B cell (primary cell): ENCODE measurements around the gene EIF4E2. TPM values are rescaled to one million over a fixed set of nuclear protein-coding genes. Genes with fewer than 3 reads are reported as not detected.

ENCODE experiments used
- ATAC-seq: fragments of 200-7000 bp; cut with Tn5 transposase; one replicate; pipeline ENCODE4 v1.10.0; 2021; ENCODE audit warnings: low read depth, mild to moderate bottlenecking, moderate number of reproducible peaks, moderate library complexity
- CTCF ChIA-PET: fragments of 350-600 bp; sonication (Branson Sonifier 250); formaldehyde crosslinking; loops from one replicate; lab custom pipeline; 2021; ENCODE audit warnings: antibody characterized with exemption, inconsistent platforms; lab: Charles Lee
- POLR2A ChIA-PET: fragments of 350-600 bp; sonication (Branson Sonifier 250); formaldehyde crosslinking; loops from one replicate; lab custom pipeline; 2021; ENCODE audit warnings: antibody characterized with exemption; lab: Charles Lee
- DNase-seq: peaks from one replicate; pipeline ENCODE4 v3.0.0; 2013
- H2AFZ ChIP-seq: 2 replicates; pipeline ENCODE4 v1.6.1; 2012; ENCODE audit warnings: mild to moderate bottlenecking, low read depth, low read length; ENCODE audit not compliant: insufficient read depth, poor library complexity, severe bottlenecking
- H3K27ac ChIP-seq, 2 donors: 1 replicate in 1 of 2; 2 replicates in 1 of 2; pipeline ENCODE4 v1.5.1; 2012 to 2013; ENCODE audit warnings: low read length in 2 of 2, mild to moderate bottlenecking in 2 of 2, moderate library complexity in 1 of 2
- H3K27me3 ChIP-seq, 4 experiments: fragments of 200-600 bp in 1 of 4; sonication (generic) in 1 of 4; replicated peaks in 1 of 4; 1 replicate in 2 of 4; 2 replicates in 2 of 4; pipeline versions ENCODE4 v1.6.1 to v1.7.0; 2013 to 2016; ENCODE audit warnings: low read length in 3 of 4, mild to moderate bottlenecking in 2 of 4, mixed read lengths in 1 of 4, moderate library complexity in 1 of 4; ENCODE audit not compliant: insufficient read depth in 4 of 4, control insufficient read depth in 3 of 4; ENCODE audit errors: control extremely low read depth in 1 of 4
- H3K36me3 ChIP-seq, 2 experiments: replicated peaks in 1 of 2; 1 replicate in 1 of 2; 2 replicates in 1 of 2; pipeline versions ENCODE4 v1.6.1 to v1.7.1; 2013; ENCODE audit warnings: low read length in 1 of 2; ENCODE audit not compliant: insufficient read depth in 2 of 2, control insufficient read depth in 1 of 2; ENCODE audit errors: control extremely low read depth in 1 of 2, extremely low read depth in 1 of 2
- H3K4me1 ChIP-seq, 2 donors: fragments of 200-600 bp in 1 of 2; sonication (generic) in 1 of 2; 1 replicate in 1 of 2; 2 replicates in 1 of 2; pipeline versions ENCODE4 v1.5.1 to v1.6.1; 2013 to 2017; ENCODE audit warnings: low read length in 2 of 2; ENCODE audit not compliant: control insufficient read depth in 2 of 2, insufficient read depth in 2 of 2
- H3K4me2 ChIP-seq: replicated peaks from 2 replicates; pipeline ENCODE3; 2012; ENCODE audit warnings: mild to moderate bottlenecking, low read depth, low read length; ENCODE audit not compliant: poor library complexity, severe bottlenecking
- H3K4me3 ChIP-seq, 5 experiments: fragments of 200-600 bp in 1 of 5; sonication (generic) in 1 of 5; 1 replicate in 3 of 5; 2 replicates in 2 of 5; pipeline versions ENCODE4 v1.5.1 to v1.7.0; 2011 to 2016; ENCODE audit warnings: low read length in 4 of 5, mild to moderate bottlenecking in 4 of 5, low read depth in 2 of 5, control low read depth in 1 of 5, moderate library complexity in 1 of 5; ENCODE audit not compliant: insufficient read depth in 1 of 5; ENCODE audit errors: control extremely low read depth in 1 of 5, extremely low read depth in 1 of 5
- H3K79me2 ChIP-seq: fragments of 200-600 bp; sonication (generic); one replicate; pipeline ENCODE4 v1.6.0; 2016; ENCODE audit warnings: low read length; ENCODE audit not compliant: control insufficient read depth, insufficient read depth
- H3K9ac ChIP-seq: fragments of 200-600 bp; sonication (generic); 2 replicates; pipeline ENCODE4 v1.6.1; 2017; ENCODE audit warnings: mild to moderate bottlenecking, low read length, moderate library complexity
- H3K9me3 ChIP-seq, 3 donors: one replicate each; pipeline versions ENCODE4 v1.6.1 to v1.7.1; 2013; ENCODE audit warnings: low read length in 2 of 3; ENCODE audit not compliant: control insufficient read depth in 2 of 3, insufficient read depth in 1 of 3; ENCODE audit errors: control extremely low read depth in 1 of 3
- H4K20me1 ChIP-seq: 2 replicates; pipeline ENCODE4 v1.6.0; 2012; ENCODE audit warnings: mild to moderate bottlenecking, low read length; ENCODE audit not compliant: insufficient read depth, control insufficient read depth, poor library complexity, severe bottlenecking
- H3K27ac Mint-ChIP-seq: one replicate; pipeline ENCODE4 v1.8.0; 2021; ENCODE audit warnings: mixed read lengths
- H3K27me3 Mint-ChIP-seq: one replicate; pipeline ENCODE4 v1.8.0; 2021; ENCODE audit warnings: mixed read lengths
- H3K4me1 Mint-ChIP-seq: one replicate; pipeline ENCODE4 v1.8.0; 2021; ENCODE audit warnings: mixed read lengths
- H3K4me3 Mint-ChIP-seq: one replicate; pipeline ENCODE4 v1.8.0; 2021; ENCODE audit warnings: mixed read lengths
- H3K9me3 Mint-ChIP-seq: one replicate; pipeline ENCODE4 v1.8.0; 2022; ENCODE audit warnings: mixed read lengths; ENCODE audit not compliant: insufficient read depth
- CTCF ChIP-seq: fragments of 200-600 bp; IDR thresholded peaks from one replicate; pipeline ENCODE4 v1.8.0; 2022; ENCODE audit warnings: antibody characterized with exemption, mild to moderate bottlenecking
- EZH2 ChIP-seq: IDR thresholded peaks from 2 replicates; pipeline ENCODE4 v1.6.1; 2012; ENCODE audit warnings: borderline replicate concordance, low read depth, mild to moderate bottlenecking, moderate library complexity, low read length; ENCODE audit not compliant: insufficient read depth, poor library complexity, severe bottlenecking
- WGBS: methylation state at CpG from one replicate; pipeline ENCODE4 v1.1.5; 2013; ENCODE audit warnings: missing lambda C conversion rate; ENCODE audit not compliant: insufficient coverage; 5-methylcytosine and 5-hydroxymethylcytosine counted together
- intact Hi-C: fragments of 100-400 bp; cut with micrococcal nuclease; formaldehyde crosslinking; loops from one replicate; pipeline ENCODE4 v1.10.0; 2022
- polyA plus RNA-seq: library from polyadenylated mRNA; depleted of rRNA; stranded (reverse); fragments of >200 nt; gene quantifications from 2 replicates; pipeline ENCODE4 v1.2.3, GENCODE V29; 2012
- total RNA-seq, 2 donors: library from RNA; stranded (reverse); fragments of 120-200 nt in 1 of 2; gene quantifications; 1 replicate in 1 of 2; 2 replicates in 1 of 2; pipeline versions ENCODE4 v1.2.3 to v1.2.4, GENCODE V29; 2013 to 2022

EIF4E2 gene
- total and polyA plus RNA-seq, 2 donors (not counting 1 experiment from before 2014, with no cell fraction given), result 17.9 to 67.0 TPM

- H3K27me3 ChIP-seq, result peaks cover 0 to 47% (median 22%) of the 10 kb centered on the region in 4 experiments
- no peak for DNase-seq
- WGBS, result 91% methylated on average over 11 of the region's 14 CpGs
- H3K4me3 ChIP-seq, result no peak overlapping the region
- H4K20me1 ChIP-seq, result no peaks in the 10 kb centered on the region
- H3K9me3 Mint-ChIP-seq, result no peaks in the 10 kb centered on the region
- peaks cover 17% of the 10 kb centered on the region for H3K4me1 Mint-ChIP-seq
- no peak overlapping the region for H3K27ac Mint-ChIP-seq
- H3K27me3 Mint-ChIP-seq, result peaks cover 43% of the 10 kb centered on the region
- H3K9ac ChIP-seq, result no peak overlapping the region
- ATAC-seq, result no peak
- ChIA-PET POLR2A (no interaction called here), CTCF (no interaction called here)
- H3K27ac ChIP-seq, result no peak overlapping the region
- H3K4me2 ChIP-seq, result no peak overlapping the region
- H2AFZ ChIP-seq, result no peak overlapping the region
- H3K79me2 ChIP-seq, result no peaks in the 10 kb centered on the region
- H3K4me1 ChIP-seq, result peaks cover 30 to 32% of the 10 kb centered on the region in 2 donors
- intact Hi-C loops, result no loop called here
- H3K4me3 Mint-ChIP-seq, result no peak overlapping the region
- no peaks in the 10 kb centered on the region for H3K36me3 ChIP-seq
- peaks cover 0 to 16% (median 0%) of the 10 kb centered on the region in 3 donors for H3K9me3 ChIP-seq
- TF ChIP-seq CTCF (no peak), EZH2 (no peak)
These were observed 25.3 kb upstream of the EIF4E2 start for GRCh38 chr2:232525199-232525598.

GRCh38 chr2:232525791-232526371 is 24.6 kb upstream of the EIF4E2 start, which contains the start of gene CHRND:
CHRND (plus strand) TSS chr2:232526160; CDS start chr2:232526216, 56 bp downstream.
- Mint-ChIP-seq H3K27me3 (peaks cover 43% of the 10 kb centered on the region), H3K9me3 (no peaks in the 10 kb centered on the region), H3K27ac (no peak within 1 kb of the TSS), H3K4me3 (no peak within 1 kb of the TSS), H3K4me1 (peaks cover 17% of the 10 kb centered on the region)
- intact Hi-C loops, result no loop called here
- Histone ChIP-seq H3K9ac (no peak within 1 kb of the TSS), H3K27ac (no peak within 1 kb of the TSS), H3K4me2 (no peak within 1 kb of the TSS), H3K79me2 (no peaks in the 10 kb centered on the region), H2AFZ (no peak within 1 kb of the TSS), H3K36me3 (no peaks in the 10 kb centered on the region), H3K27me3 (peaks cover 0 to 45% (median 22%) of the 10 kb centered on the region in 4 experiments), H3K4me3 (no peak within 1 kb of the TSS), H3K9me3 (peaks cover 0 to 16% (median 0%) of the 10 kb centered on the region in 3 donors), H3K4me1 (peaks cover 30 to 32% of the 10 kb centered on the region in 2 donors), H4K20me1 (no peaks in the 10 kb centered on the region)
- ATAC-seq, result no peak
- CTCF ChIA-PET, result interaction anchor here (0.6 kb wide), 1 partner anchor 647 kb away, joined by 5 read pairs; no protein-coding TSS in a partner anchor
- 38% methylated on average over 8 of the region's 18 CpGs for WGBS
- POLR2A ChIA-PET, result no interaction called here
- TF ChIP-seq EZH2 (no peak), CTCF (no peak)
- no peak for DNase-seq
